ENCODE data around the gene FAM209B. TPM values are rescaled to one million over a fixed set of nuclear protein-coding genes. Genes with fewer than 3 reads are reported as not detected.
A peak's percentile ranks its signal among the peaks of the same experiment; 100 is the strongest.

FAM209B gene
- total and polyA plus RNA-seq, 9 of the 15 experiments (the other 6 are each of a cell fraction or from before 2014, with no cell fraction given), result 0.34 to 0.40 (median 0.36) TPM; not detected in 6

DNA sequence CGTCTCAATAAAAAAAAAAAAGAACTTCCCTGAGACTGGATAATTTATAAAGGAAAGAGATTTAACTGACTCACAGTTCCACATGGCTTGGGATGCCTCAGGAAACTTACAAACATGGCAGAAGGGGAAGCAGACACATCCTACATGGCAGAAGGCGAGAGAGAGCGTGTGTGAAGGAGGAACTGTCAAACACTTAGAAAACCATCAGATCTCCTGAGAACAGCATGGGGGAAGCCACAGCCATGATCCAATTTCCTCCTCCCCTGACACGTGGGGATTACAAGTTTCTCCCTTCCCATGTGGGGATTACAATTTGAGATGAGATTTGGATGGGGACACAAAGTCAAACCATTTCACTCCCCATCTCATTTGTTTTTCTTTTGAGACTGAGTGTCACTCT is 49.5 kb downstream of the FAM209B start:
- no peak for FAIRE-seq
- no peak for DNase-seq (ENCODE audit: extremely low read depth in 1 of 4, low spot score in 3 of 4)
- Histone ChIP-seq H4K20me1 (replicated peaks; ENCODE audit: control insufficient read depth, insufficient read depth, low read length) (no peaks in the 10 kb centered on the region), H3K9ac (ENCODE audit: insufficient read depth in 1 of 2, low read depth in 2 of 2, low read length in 2 of 2) (no peak overlapping the region), H3K9me1 (ENCODE audit: control insufficient read depth, insufficient read depth, low read length) (no peaks in the 10 kb centered on the region), H3K9me3 (replicated peaks; ENCODE audit: control insufficient read depth, insufficient read depth, low read depth, low read length) (no peaks in the 10 kb centered on the region), H3K79me2 (ENCODE audit: control insufficient read depth, insufficient read depth, low read length) (no peaks in the 10 kb centered on the region), H3K36me3 (ENCODE audit: control insufficient read depth, insufficient read depth, low read length) (no peaks in the 10 kb centered on the region), H3K4me3 (no peak overlapping the region), H2AFZ (ENCODE audit: low read depth, low read length) (no peak overlapping the region), H3K27me3 (ENCODE audit: control insufficient read depth in 2 of 2, insufficient read depth in 2 of 2, low read length in 2 of 2) (peaks cover 19 to 25% of the 10 kb centered on the region in 2 experiments; a peak in 3 of 5 replicates), H3K27ac (ENCODE audit: extremely low read depth, low read depth, low read length) (no peak overlapping the region), H3K4me2 (ENCODE audit: insufficient read depth, low read length) (no peak overlapping the region), H3K4me1 (replicated peaks in 1 of 2; ENCODE audit: control insufficient read depth in 2 of 2, insufficient read depth in 2 of 2, low read length in 2 of 2) (no peaks in the 10 kb centered on the region; a peak in 1 of 5 replicates)
- TF ChIP-seq FIP1L1 (IDR thresholded peaks at IDR 0.05; ENCODE audit: low read depth, low read length, poor library complexity, severe bottlenecking), result no peak
- TF ChIP-seq, protein P1, sequence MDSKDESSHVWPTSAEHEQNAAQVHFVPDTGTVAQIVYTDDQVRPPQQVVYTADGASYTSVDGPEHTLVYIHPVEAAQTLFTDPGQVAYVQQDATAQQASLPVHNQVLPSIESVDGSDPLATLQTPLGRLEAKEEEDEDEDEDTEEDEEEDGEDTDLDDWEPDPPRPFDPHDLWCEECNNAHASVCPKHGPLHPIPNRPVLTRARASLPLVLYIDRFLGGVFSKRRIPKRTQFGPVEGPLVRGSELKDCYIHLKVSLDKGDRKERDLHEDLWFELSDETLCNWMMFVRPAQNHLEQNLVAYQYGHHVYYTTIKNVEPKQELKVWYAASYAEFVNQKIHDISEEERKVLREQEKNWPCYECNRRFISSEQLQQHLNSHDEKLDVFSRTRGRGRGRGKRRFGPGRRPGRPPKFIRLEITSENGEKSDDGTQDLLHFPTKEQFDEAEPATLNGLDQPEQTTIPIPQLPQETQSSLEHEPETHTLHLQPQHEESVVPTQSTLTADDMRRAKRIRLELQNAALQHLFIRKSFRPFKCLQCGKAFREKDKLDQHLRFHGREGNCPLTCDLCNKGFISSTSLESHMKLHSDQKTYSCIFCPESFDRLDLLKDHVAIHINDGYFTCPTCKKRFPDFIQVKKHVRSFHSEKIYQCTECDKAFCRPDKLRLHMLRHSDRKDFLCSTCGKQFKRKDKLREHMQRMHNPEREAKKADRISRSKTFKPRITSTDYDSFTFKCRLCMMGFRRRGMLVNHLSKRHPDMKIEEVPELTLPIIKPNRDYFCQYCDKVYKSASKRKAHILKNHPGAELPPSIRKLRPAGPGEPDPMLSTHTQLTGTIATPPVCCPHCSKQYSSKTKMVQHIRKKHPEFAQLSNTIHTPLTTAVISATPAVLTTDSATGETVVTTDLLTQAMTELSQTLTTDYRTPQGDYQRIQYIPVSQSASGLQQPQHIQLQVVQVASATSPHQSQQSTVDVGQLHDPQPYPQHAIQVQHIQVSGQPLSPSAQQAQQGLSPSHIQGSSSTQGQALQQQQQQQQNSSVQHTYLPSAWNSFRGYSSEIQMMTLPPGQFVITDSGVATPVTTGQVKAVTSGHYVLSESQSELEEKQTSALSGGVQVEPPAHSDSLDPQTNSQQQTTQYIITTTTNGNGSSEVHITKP (IDR thresholded peaks at IDR 0.05; ENCODE audit: partially characterized antibody), result peak; percentile 23
- TF ChIP-seq ZNF23 (CRISPR knock-in tag; IDR thresholded peaks at IDR 0.05), result no peak
- no peak for TF ChIP-seq HNRNPH1 (optimal IDR thresholded peaks at IDR 0.05; ENCODE audit: low read depth, low read length)
- no peak for TF ChIP-seq HDAC8 (tag; IDR thresholded peaks at IDR 0.05)
- 0% methylated on average over 4 of the region's 4 CpGs for WGBS (ENCODE audit: insufficient coverage, low coverage, missing lambda C conversion rate)
- ChIA-PET CTCF (ENCODE audit: low intra/inter-chr PET ratio) (no interaction called here), POLR2A (no interaction called here)
- no TSS peak for BruUV-seq (replicated peaks)
- intact Hi-C loops (cut with micrococcal nuclease), result no loop called here
- in situ Hi-C loops (cut with MboI), result loop anchor here (25.0 kb wide), 1 partner anchor 1920 kb away; no protein-coding TSS in a partner anchor
- ATAC-seq, result no peak

All from K562 (cell line).